Heart right ventricle (tissue), 16 donors: ENCODE results near the gene CNFN. TPM values are rescaled to one million over a fixed set of nuclear protein-coding genes. Genes with fewer than 3 reads are reported as not detected.
"Not testable (repeated sequence)": the region's sequence is repeated elsewhere in the genome, so short reads cannot be mapped to it uniquely, and the experiment has no call there.

Experiments
- ATAC-seq, 8 donors: fragments of 200-7000 bp; cut with Tn5 transposase; one replicate each; pipeline ENCODE4 v1.9.1; 2020; ENCODE audit warnings: mild to moderate bottlenecking in 8 of 8, moderate library complexity in 8 of 8, moderate number of reproducible peaks in 1 of 8
- DNase-seq, 2 donors: peaks; one replicate each; pipeline ENCODE4 v3.0.0-alpha.2; 2020
- H3K27ac ChIP-seq, 10 donors: fragments of 200-600 bp; sonication (generic) in 2 of 10; one replicate each; pipeline versions ENCODE4 v1.5.0 to v1.8.0; 2020 to 2022; ENCODE audit warnings: mild to moderate bottlenecking in 3 of 10
- H3K27me3 ChIP-seq, 7 donors: fragments of 200-600 bp; one replicate each; pipeline ENCODE4 v1.8.0; 2021 to 2022; ENCODE audit warnings: mild to moderate bottlenecking in 2 of 7
- H3K36me3 ChIP-seq, 9 donors: fragments of 200-600 bp; sonication (generic) in 1 of 9; one replicate each; pipeline versions ENCODE4 v1.5.0 to v1.8.0; 2020 to 2022; ENCODE audit warnings: mild to moderate bottlenecking in 2 of 9
- H3K4me1 ChIP-seq, 9 donors: fragments of 200-600 bp; sonication (generic) in 1 of 9; one replicate each; pipeline versions ENCODE4 v1.5.0 to v1.8.0; 2020 to 2022; ENCODE audit warnings: mild to moderate bottlenecking in 4 of 9
- H3K4me3 ChIP-seq, 10 donors: fragments of 200-600 bp; sonication (generic) in 2 of 10; one replicate each; pipeline versions ENCODE4 v1.5.0 to v1.8.0; 2020 to 2022; ENCODE audit warnings: mild to moderate bottlenecking in 7 of 10, moderate library complexity in 2 of 10
- H3K9me3 ChIP-seq, 11 donors: fragments of 200-600 bp in 10 of 11; sonication (generic) in 2 of 11; one replicate each; pipeline versions ENCODE4 v1.5.0 to v1.8.0; 2013 to 2022; ENCODE audit warnings: mild to moderate bottlenecking in 2 of 11, control low read depth in 1 of 11, moderate library complexity in 1 of 11
- CTCF ChIP-seq, 9 donors: fragments of 200-600 bp; sonication (generic) in 2 of 9; IDR thresholded peaks; one replicate each; pipeline versions ENCODE4 v1.5.0 to v1.8.0; 2021 to 2022; ENCODE audit warnings: antibody characterized with exemption in 9 of 9, mild to moderate bottlenecking in 5 of 9, moderate library complexity in 1 of 9
- WGBS, 2 donors: extraction: QIAGEN DNeasy Blood & Tissue Kit; methylation state at CpG; one replicate each; pipeline ENCODE4 v1.1.7; 2013; ENCODE audit warnings: inconsistent platforms in 1 of 2; 5-methylcytosine and 5-hydroxymethylcytosine counted together
- intact Hi-C, 10 donors: fragments of 100-400 bp; cut with DNase I; formaldehyde crosslinking; loops; one replicate each; pipeline versions ENCODE4 v1.11.1 to v1.14.2; 2022
- polyA plus RNA-seq, 2 donors: library from polyadenylated mRNA; stranded (reverse); fragments of 200-250 nt; gene quantifications; one replicate each; pipeline ENCODE4 v1.2.3, GENCODE V29; 2013
- total RNA-seq, 10 donors: library from RNA; stranded (reverse); fragmentation: NEBNext Ultra II Directional in 3 of 10; extraction: Animal tissue kit (Norgen Biotek cat#: 25700) in 3 of 10; gene quantifications; one replicate each; pipeline versions ENCODE4 v1.2.1 to v1.2.4, GENCODE V29; 2021 to 2023
- donor health status: Arrhythmogenic right ventricular cardiomyopathy.
- donor health status: ischemic (EF 13 %, LVEDD 7.1; RV severe dilation, severe dysfunction).
- donor health status: healthy with polysubstance abuse.
- donor health status: DM: no; HTN: yes; CAD: no.
- donor health status: DM: no; HTN: no; CAD: no.
- donor health status: ischemic (EF 25% LVEDD 6.9; RV normal size, moderate dysfunction).
- donor health status: ischemic (EF 25% LVEDD 5.7; RV mildly dilated, moderate dysfunction).
- donor health status: healthy.
- donor health status: DM: yes; HTN: yes; CAD: no.
- donor health status: Ischemic cardiomyopathy.
- donor health status: ischemic (EF 35%, LVEDD 5.7; RV mildly dilated, moderate dysfunction).
- donor health status: nonischemic (EF 11% LVEDD 7.7; RV severe dilation, severe dysfunction).
- donor health status: DM: yes; HTN: yes; CAD: no.
- donor health status: PGD.
- donor health status: ischemic (EF 29% LVEDD 5.4; RV normal size, mild dysfunction).
- donor health status: nonischemic (EF 23%, LVEDD 6.1; RV moderate dilation, normal function).

The CNFN gene
- total and polyA plus RNA-seq, 12 donors, result 0.51 to 7.2 (median 0.84) TPM; not detected in 5

- Histone ChIP-seq H3K9me3 (no peaks in the 10 kb centered on the region), H3K36me3 (peaks cover 0 to 96% (median 18%) of the 10 kb centered on the region in 9 donors), H3K4me3 (no peak overlapping the region), H3K27ac (no peak overlapping the region), H3K4me1 (peaks cover 0 to 4% (median 0%) of the 10 kb centered on the region in 9 donors), H3K27me3 (no peaks in the 10 kb centered on the region)
- 96 to 97% methylated on average over 14 of the region's 14 CpGs for WGBS, 2 donors
- no peak for TF ChIP-seq CTCF (IDR thresholded peaks at IDR 0.05)
- intact Hi-C loops, result no loop called here
- DNase-seq (no peak), ATAC-seq (no peak)
Observed at GRCh38 chr19:42348211-42348610, 41.9 kb downstream of the CNFN start.

GRCh38 chr19:42345191-42345812, 44.8 kb downstream of the CNFN start:
- 90% methylated on average over 6 of the region's 6 CpGs for WGBS, 2 donors

GRCh38 chr19:42344336-42344893, 45.7 kb downstream of the CNFN start:
- Histone ChIP-seq H3K36me3 (peaks cover 0 to 91% (median 21%) of the 10 kb centered on the region in 9 donors), H3K4me1 (peaks cover 0 to 4% (median 0%) of the 10 kb centered on the region in 9 donors), H3K9me3 (no peaks in the 10 kb centered on the region), H3K4me3 (no peak overlapping the region), H3K27ac (no peak overlapping the region), H3K27me3 (no peaks in the 10 kb centered on the region)
- DNase-seq (no peak), ATAC-seq (peak in 1 of 8 donors; percentile 19)
- intact Hi-C loops, result no loop called here
- WGBS, 2 donors, result 91% methylated on average over 18 of the region's 18 CpGs
- TF ChIP-seq CTCF (IDR thresholded peaks at IDR 0.05), result no peak

More at GRCh38 chr19:42345191-42345812, 44.8 kb downstream of the CNFN start:
- DNase-seq (no peak), ATAC-seq (no peak)
- Histone ChIP-seq H3K27me3 (no peaks in the 10 kb centered on the region), H3K27ac (no peak overlapping the region), H3K9me3 (no peaks in the 10 kb centered on the region), H3K36me3 (peaks cover 0 to 91% (median 21%) of the 10 kb centered on the region in 9 donors), H3K4me1 (peaks cover 0 to 4% (median 0%) of the 10 kb centered on the region in 9 donors), H3K4me3 (no peak overlapping the region)
- no peak for TF ChIP-seq CTCF (IDR thresholded peaks at IDR 0.05)
- intact Hi-C loops, result loop anchor here in 1 of 10 donors (1.0 kb wide), 1 partner anchor 19 kb away; no protein-coding TSS in a partner anchor

- no peaks in the 10 kb centered on the region for H3K9me3 ChIP-seq
- no peaks in the 10 kb centered on the region for H3K27me3 ChIP-seq
- peaks cover 0 to 89% (median 21%) of the 10 kb centered on the region in 9 donors for H3K36me3 ChIP-seq
- intact Hi-C loops, result no loop called here
- H3K4me3 ChIP-seq, result no peak overlapping the region
- peaks cover 0 to 4% (median 0%) of the 10 kb centered on the region in 9 donors for H3K4me1 ChIP-seq
- DNase-seq (no peak), ATAC-seq (peak in 2 of 8 donors; percentile 13 to 45)
- WGBS, 2 donors, result 87 to 88% methylated on average over 17 of the region's 17 CpGs
- no peak overlapping the region for H3K27ac ChIP-seq
- peak in 1 of 9 donors; percentile 11 for TF ChIP-seq CTCF (IDR thresholded peaks at IDR 0.05)
Observed at GRCh38 chr19:42343344-42344110, 46.6 kb downstream of the CNFN start.

- ATAC-seq, H3K4me3 ChIP-seq, H3K4me1 ChIP-seq, H3K9me3 ChIP-seq, DNase-seq, intact Hi-C loops, H3K27me3 ChIP-seq, H3K27ac ChIP-seq: not testable (repeated sequence)
- H3K36me3 ChIP-seq, result peaks cover 0 to 92% (median 10%) of the 10 kb centered on the region in 9 donors
- 97 to 98% methylated on average over 4 of the region's 4 CpGs for WGBS, 2 donors
Observed at GRCh38 chr19:42339922-42340321, 50.2 kb downstream of the CNFN start.

GRCh38 chr19:42339126-42339860, 50.8 kb downstream of the CNFN start:
- H3K9me3 ChIP-seq, H3K4me3 ChIP-seq, H3K4me1 ChIP-seq, H3K27me3 ChIP-seq, ATAC-seq, H3K27ac ChIP-seq, DNase-seq, intact Hi-C loops: not testable (repeated sequence)
- peaks cover 0 to 92% (median 4%) of the 10 kb centered on the region in 9 donors for H3K36me3 ChIP-seq
- WGBS, 2 donors, result 89 to 91% methylated on average over 7 of the region's 7 CpGs
